GM18907 (cell line): ENCODE measurements around the gene BMP3.

Source experiments
- ATAC-seq: cut with Tn5 transposase; IDR thresholded peaks from one replicate; pipeline ENCODE4 v1.9.1; 2021; ENCODE audit warnings: mild to moderate bottlenecking, moderate library complexity; ENCODE audit not compliant: unreplicated experiment

BMP3 gene

GRCh38 chr4:81102107-81102506 is 71.6 kb downstream of the BMP3 start:
- no peak for ATAC-seq

DNA sequence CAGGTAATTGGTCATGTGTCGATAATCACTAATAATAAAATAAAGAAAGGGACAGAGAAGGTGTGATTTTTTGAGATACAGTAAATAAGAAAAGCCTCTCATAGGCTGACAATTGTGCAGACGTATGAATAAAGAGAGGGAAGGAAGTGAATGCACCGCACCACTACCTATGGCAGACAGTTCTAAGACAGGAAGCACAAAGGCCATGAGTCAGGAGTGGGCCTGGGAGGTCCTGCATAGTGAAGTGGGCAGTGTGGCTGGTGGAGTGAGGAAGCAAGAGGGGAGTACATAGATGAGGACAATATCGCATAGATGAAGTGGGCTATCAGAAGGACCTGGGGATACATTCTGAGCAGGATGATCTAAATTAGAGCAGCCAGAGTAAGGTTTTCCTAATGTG is 75.6 kb downstream of the BMP3 start:
- ATAC-seq = no peak
